Adrenal gland (tissue), 12 donors: Measurements from ENCODE around the gene MAGI1. TPM values are rescaled to one million over a fixed set of nuclear protein-coding genes. Genes with fewer than 3 reads are reported as not detected.

Source experiments
- DNase-seq, 7 donors: peaks; one replicate each; pipeline ENCODE4 v3.0.0-alpha.2; 2019 to 2020
- H3K27ac ChIP-seq, 5 donors: fragments of 200-600 bp; sonication (generic) in 4 of 5; 1 replicate in 3 of 5; 2 replicates in 2 of 5; pipeline versions ENCODE4 v1.5.1 to v1.8.0; 2016 to 2020; ENCODE audit warnings: mild to moderate bottlenecking in 1 of 5
- H3K27me3 ChIP-seq: fragments of 200-600 bp; 2 replicates; pipeline ENCODE4 v1.8.0; 2021
- H3K36me3 ChIP-seq, 2 donors: fragments of 200-600 bp; replicated peaks in 1 of 2; 1 replicate in 1 of 2; 2 replicates in 1 of 2; pipeline versions ENCODE4 v1.5.1 to v1.8.0; 2018 to 2022
- H3K4me1 ChIP-seq, 2 donors: fragments of 200-600 bp; replicated peaks in 1 of 2; 1 replicate in 1 of 2; 2 replicates in 1 of 2; pipeline versions ENCODE4 v1.5.1 to v1.8.0; 2018 to 2021
- H3K4me3 ChIP-seq, 4 donors: fragments of 200-600 bp; sonication (generic) in 3 of 4; one replicate each; pipeline ENCODE4 v1.5.1; 2016 to 2018
- H3K9me3 ChIP-seq, 3 donors: fragments of 200-600 bp; sonication (generic) in 1 of 3; replicated peaks in 1 of 3; 1 replicate in 2 of 3; 2 replicates in 1 of 3; pipeline versions ENCODE4 v1.5.1 to v1.8.0; 2016 to 2021
- POLR2A ChIP-seq, 2 donors: fragments of 450-650 bp; IDR thresholded peaks; one replicate each; pipeline ENCODE4 v1.6.1; 2017; ENCODE audit warnings: antibody characterized with exemption in 2 of 2, mild to moderate bottlenecking in 2 of 2, moderate library complexity in 1 of 2
- WGBS, 4 donors: extraction: QIAGEN DNeasy Blood & Tissue Kit in 2 of 4; methylation state at CpG; one replicate each; pipeline versions ENCODE4 v1.1.5 to v1.1.7; 2013 to 2017; 5-methylcytosine and 5-hydroxymethylcytosine counted together
- intact Hi-C, 2 donors: fragments of 100-400 bp; cut with DNase I; formaldehyde crosslinking; loops; one replicate each; pipeline versions ENCODE4 v1.14.1 to v1.15.0; 2022 to 2023
- polyA plus RNA-seq, 3 donors: library from polyadenylated mRNA; stranded (reverse); fragments of 200-250 nt in 2 of 3; fragments of 350-450 nt in 1 of 3; fragmentation: Illumina TruSeq in 1 of 3; extraction: RNeasy Lipid Tissue Mini Kit (QIAGEN cat#74804) in 1 of 3; gene quantifications; one replicate each; pipeline ENCODE4 v1.2.3, GENCODE V29; 2013 to 2014
- total RNA-seq, 9 donors: library from RNA; depleted of rRNA in 4 of 9; stranded (reverse); fragments of >200 nt in 4 of 9; fragments of 120-200 nt in 1 of 9; fragmentation: NEBNext Ultra II Directional in 1 of 9; extraction: Animal tissue kit (Norgen Biotek cat#: 25700) in 1 of 9; gene quantifications; one replicate each; pipeline versions ENCODE4 v1.1.0 to v1.2.4, GENCODE V29; 2013 to 2023
- TF ChIP-seq, protein P1 (sequence below), 6 experiments: fragments of 450-650 bp in 4 of 6; fragments of 200-600 bp in 2 of 6; sonication (generic) in 1 of 6; IDR thresholded peaks; 1 replicate in 5 of 6; 2 replicates in 1 of 6; pipeline versions ENCODE4 v1.5.1 to v1.8.0; 2016 to 2021; ENCODE audit warnings: antibody characterized with exemption in 6 of 6, mild to moderate bottlenecking in 2 of 6, moderate library complexity in 1 of 6
- donor health status: healthy with polysubstance abuse.
- donor health status: Bipolar disorder and iron deficiency.
- donor health status: DM: yes; HTN: yes; CAD: no.
- donor health status: DM: no; HTN: no; CAD: no.
- donor health status: DM: no; HTN: no; CAD: no.
- donor health status: DM: yes; HTN: yes; CAD: no.

MAGI1 gene
- total and polyA plus RNA-seq, 12 donors = 4.8 to 31.6 (median 18.5) TPM

GRCh38 chr3:65540666-65541065 is 498.1 kb downstream of the MAGI1 start:
- H3K4me3 ChIP-seq = no peak overlapping the region
- no peaks in the 10 kb centered on the region for H3K4me1 ChIP-seq
- no peak for DNase-seq
- TF ChIP-seq POLR2A (IDR thresholded peaks at IDR 0.05) = no peak
- TF ChIP-seq, protein P1, sequence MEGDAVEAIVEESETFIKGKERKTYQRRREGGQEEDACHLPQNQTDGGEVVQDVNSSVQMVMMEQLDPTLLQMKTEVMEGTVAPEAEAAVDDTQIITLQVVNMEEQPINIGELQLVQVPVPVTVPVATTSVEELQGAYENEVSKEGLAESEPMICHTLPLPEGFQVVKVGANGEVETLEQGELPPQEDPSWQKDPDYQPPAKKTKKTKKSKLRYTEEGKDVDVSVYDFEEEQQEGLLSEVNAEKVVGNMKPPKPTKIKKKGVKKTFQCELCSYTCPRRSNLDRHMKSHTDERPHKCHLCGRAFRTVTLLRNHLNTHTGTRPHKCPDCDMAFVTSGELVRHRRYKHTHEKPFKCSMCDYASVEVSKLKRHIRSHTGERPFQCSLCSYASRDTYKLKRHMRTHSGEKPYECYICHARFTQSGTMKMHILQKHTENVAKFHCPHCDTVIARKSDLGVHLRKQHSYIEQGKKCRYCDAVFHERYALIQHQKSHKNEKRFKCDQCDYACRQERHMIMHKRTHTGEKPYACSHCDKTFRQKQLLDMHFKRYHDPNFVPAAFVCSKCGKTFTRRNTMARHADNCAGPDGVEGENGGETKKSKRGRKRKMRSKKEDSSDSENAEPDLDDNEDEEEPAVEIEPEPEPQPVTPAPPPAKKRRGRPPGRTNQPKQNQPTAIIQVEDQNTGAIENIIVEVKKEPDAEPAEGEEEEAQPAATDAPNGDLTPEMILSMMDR (IDR thresholded peaks at IDR 0.05) = no peak
- H3K36me3 ChIP-seq = no peaks in the 10 kb centered on the region
- H3K27ac ChIP-seq = no peak overlapping the region
- WGBS, 4 donors = 50 to 62% (median 59%) methylated on average over 1 of the region's 1 CpG
- intact Hi-C loops = no loop called here
- no peaks in the 10 kb centered on the region for H3K27me3 ChIP-seq
- H3K9me3 ChIP-seq = no peaks in the 10 kb centered on the region

DNA sequence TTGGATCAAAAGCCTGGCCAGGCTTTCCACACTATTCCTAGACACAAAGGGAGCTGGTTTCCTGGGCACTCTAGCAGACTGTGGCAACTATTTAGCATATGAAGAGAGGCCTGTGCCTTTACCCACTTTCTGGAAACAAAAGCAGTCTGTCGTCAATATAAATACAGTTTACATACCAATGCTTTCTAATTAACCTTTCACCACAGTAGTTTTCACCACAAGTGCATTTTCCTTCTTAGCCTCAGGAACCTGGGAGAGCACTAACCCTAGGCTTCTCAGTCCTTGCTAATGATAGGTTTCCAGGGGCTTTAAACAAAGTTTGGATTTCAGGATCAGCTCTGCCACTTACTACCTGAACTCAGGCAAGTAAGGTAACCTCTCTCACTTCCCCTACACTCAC is 499.1 kb downstream of the MAGI1 start:
- H3K9me3 ChIP-seq = no peaks in the 10 kb centered on the region
- no peaks in the 10 kb centered on the region for H3K36me3 ChIP-seq
- H3K4me3 ChIP-seq = no peak overlapping the region
- H3K27me3 ChIP-seq = no peaks in the 10 kb centered on the region
- 81 to 94% (median 83%) methylated on average over 1 of the region's 1 CpG for WGBS, 4 donors
- DNase-seq = no peak
- H3K27ac ChIP-seq = no peak overlapping the region
- intact Hi-C loops = no loop called here
- TF ChIP-seq, protein P1 (IDR thresholded peaks at IDR 0.05) = no peak
- TF ChIP-seq POLR2A (IDR thresholded peaks at IDR 0.05) = no peak
- H3K4me1 ChIP-seq = no peaks in the 10 kb centered on the region

DNA sequence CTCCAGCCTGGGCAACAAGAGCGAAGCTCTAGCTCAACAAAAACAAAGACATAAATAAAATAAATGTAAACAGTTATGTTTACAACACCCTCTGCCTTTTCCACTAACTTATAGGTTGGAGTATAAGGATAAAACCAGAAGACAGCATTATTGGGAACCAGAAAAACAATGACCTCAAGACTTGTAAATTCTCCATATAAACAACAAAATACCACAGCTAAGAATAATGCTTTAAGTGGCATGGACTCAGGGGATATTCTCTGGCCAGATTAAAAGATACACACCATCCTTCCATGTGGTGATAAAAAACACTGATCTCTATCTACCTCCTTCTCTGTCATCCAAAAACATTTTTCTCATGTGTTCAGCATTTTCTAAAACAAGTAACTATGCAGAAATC is 500.6 kb downstream of the MAGI1 start:
- WGBS, 4 donors = 89 to 100% (median 94%) methylated on average over 1 of the region's 1 CpG
- Histone ChIP-seq H3K27me3 (no peaks in the 10 kb centered on the region), H3K27ac (no peak overlapping the region), H3K4me3 (no peak overlapping the region), H3K9me3 (no peaks in the 10 kb centered on the region), H3K36me3 (no peaks in the 10 kb centered on the region), H3K4me1 (no peaks in the 10 kb centered on the region)
- intact Hi-C loops = no loop called here
- no peak for TF ChIP-seq POLR2A (IDR thresholded peaks at IDR 0.05)
- TF ChIP-seq, protein P1 (IDR thresholded peaks at IDR 0.05) = no peak
- no peak for DNase-seq

DNA sequence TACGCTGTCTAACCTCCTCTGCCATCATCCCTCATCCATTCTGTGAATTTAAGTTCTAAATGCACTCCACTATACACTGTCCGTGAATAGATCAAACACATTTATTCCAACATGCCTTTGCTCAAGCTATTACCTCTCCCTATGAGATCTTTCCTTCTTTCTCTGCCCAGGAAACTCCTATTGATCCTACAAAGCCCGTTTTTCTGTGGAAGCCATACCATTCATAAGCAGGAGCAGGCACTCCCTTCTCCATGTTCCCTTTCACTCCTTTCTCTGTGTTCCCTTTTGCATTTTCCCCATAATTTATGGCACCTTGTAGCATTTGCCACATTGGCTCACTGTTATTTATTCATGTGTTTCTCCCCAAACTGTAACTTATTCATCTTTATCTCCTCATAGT is 501.6 kb downstream of the MAGI1 start:
- no peaks in the 10 kb centered on the region for H3K36me3 ChIP-seq
- TF ChIP-seq, protein P1 (IDR thresholded peaks at IDR 0.05) = no peak
- no peak for TF ChIP-seq POLR2A (IDR thresholded peaks at IDR 0.05)
- 86 to 91% (median 86%) methylated on average over 3 of the region's 3 CpGs for WGBS, 4 donors
- intact Hi-C loops = no loop called here
- no peaks in the 10 kb centered on the region for H3K27me3 ChIP-seq
- no peak overlapping the region for H3K27ac ChIP-seq
- no peaks in the 10 kb centered on the region for H3K9me3 ChIP-seq
- H3K4me3 ChIP-seq = no peak overlapping the region
- H3K4me1 ChIP-seq = no peaks in the 10 kb centered on the region
- DNase-seq = no peak
